ENCODE data around the gene MAG.

- TF ChIP-seq, protein P1, sequence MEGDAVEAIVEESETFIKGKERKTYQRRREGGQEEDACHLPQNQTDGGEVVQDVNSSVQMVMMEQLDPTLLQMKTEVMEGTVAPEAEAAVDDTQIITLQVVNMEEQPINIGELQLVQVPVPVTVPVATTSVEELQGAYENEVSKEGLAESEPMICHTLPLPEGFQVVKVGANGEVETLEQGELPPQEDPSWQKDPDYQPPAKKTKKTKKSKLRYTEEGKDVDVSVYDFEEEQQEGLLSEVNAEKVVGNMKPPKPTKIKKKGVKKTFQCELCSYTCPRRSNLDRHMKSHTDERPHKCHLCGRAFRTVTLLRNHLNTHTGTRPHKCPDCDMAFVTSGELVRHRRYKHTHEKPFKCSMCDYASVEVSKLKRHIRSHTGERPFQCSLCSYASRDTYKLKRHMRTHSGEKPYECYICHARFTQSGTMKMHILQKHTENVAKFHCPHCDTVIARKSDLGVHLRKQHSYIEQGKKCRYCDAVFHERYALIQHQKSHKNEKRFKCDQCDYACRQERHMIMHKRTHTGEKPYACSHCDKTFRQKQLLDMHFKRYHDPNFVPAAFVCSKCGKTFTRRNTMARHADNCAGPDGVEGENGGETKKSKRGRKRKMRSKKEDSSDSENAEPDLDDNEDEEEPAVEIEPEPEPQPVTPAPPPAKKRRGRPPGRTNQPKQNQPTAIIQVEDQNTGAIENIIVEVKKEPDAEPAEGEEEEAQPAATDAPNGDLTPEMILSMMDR (IDR thresholded peaks at IDR 0.05; ENCODE audit: low read length), result no peak
- TF ChIP-seq EZH2 (IDR thresholded peaks at IDR 0.05; ENCODE audit: borderline replicate concordance, low read length), result no peak
Measured at GRCh38 chr19:35288906-35289305, 3.1 kb upstream of the MAG start.

Data from OCI-LY1 (cell line).